Astrocyte of the spinal cord (primary cell): ENCODE measurements around the gene MAN1A1.

Source experiments
- DNase-seq: peaks from one replicate; pipeline ENCODE4 v3.0.0; 2011; ENCODE audit warnings: low read depth, low spot score
- H3K4me3 ChIP-seq: 2 replicates; pipeline ENCODE4 v1.5.1; 2011; ENCODE audit warnings: low read depth, mild to moderate bottlenecking, low read length, moderate library complexity
- in situ Hi-C: cut with HindIII; loops from 2 replicates; pipeline ENCODE4 v1.10.0; 2017; ENCODE audit warnings: low sequenced_read_pairs
- TF ChIP-seq, protein P1 (sequence below): IDR thresholded peaks from 2 replicates; pipeline ENCODE4 v1.5.1; 2012; ENCODE audit warnings: low read depth, mild to moderate bottlenecking, low read length, inconsistent platforms

MAN1A1 gene

DNA sequence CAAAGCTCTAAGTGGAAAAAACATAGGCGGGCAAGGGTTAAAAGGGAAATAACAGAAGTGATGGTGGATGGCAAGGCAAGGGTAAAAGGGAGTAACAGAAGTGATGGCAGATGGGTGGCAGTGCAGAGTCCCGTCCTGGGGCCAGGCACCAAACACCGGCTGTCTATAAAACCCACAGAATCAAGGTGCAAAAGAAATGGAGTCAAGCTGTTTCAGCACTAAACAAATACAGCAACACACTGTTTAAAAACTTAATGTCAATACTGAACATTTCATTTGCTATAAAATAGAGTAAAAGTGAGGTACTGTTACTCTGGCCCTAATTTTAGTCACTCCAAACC lies 87.6 kb downstream of the MAN1A1 start:
- in situ Hi-C loops, result no loop called here
- H3K4me3 ChIP-seq, result no peak overlapping the region
- TF ChIP-seq, protein P1, sequence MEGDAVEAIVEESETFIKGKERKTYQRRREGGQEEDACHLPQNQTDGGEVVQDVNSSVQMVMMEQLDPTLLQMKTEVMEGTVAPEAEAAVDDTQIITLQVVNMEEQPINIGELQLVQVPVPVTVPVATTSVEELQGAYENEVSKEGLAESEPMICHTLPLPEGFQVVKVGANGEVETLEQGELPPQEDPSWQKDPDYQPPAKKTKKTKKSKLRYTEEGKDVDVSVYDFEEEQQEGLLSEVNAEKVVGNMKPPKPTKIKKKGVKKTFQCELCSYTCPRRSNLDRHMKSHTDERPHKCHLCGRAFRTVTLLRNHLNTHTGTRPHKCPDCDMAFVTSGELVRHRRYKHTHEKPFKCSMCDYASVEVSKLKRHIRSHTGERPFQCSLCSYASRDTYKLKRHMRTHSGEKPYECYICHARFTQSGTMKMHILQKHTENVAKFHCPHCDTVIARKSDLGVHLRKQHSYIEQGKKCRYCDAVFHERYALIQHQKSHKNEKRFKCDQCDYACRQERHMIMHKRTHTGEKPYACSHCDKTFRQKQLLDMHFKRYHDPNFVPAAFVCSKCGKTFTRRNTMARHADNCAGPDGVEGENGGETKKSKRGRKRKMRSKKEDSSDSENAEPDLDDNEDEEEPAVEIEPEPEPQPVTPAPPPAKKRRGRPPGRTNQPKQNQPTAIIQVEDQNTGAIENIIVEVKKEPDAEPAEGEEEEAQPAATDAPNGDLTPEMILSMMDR, result no peak
- no peak for DNase-seq

DNA sequence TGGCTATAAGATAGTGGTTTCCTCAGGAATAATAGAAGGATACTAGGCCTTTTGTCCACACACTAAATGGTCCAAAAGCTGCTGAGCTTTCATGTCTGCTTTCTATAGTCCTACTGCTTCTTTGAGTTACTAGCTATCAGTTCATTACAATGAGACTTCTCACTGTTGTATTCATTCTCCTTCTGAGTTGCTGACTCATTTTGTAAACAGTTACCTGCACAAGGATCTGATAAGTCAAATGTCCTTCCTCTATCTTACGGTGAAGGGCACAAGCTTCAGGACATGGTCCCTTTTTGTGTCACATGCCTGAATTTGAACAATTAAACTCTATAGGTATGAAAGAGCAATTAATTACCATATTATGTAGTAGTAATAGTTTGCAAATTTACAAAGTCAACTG lies 90.5 kb downstream of the MAN1A1 start:
- in situ Hi-C loops, result no loop called here
- no peak for DNase-seq
- TF ChIP-seq, protein P1, result no peak

DNA sequence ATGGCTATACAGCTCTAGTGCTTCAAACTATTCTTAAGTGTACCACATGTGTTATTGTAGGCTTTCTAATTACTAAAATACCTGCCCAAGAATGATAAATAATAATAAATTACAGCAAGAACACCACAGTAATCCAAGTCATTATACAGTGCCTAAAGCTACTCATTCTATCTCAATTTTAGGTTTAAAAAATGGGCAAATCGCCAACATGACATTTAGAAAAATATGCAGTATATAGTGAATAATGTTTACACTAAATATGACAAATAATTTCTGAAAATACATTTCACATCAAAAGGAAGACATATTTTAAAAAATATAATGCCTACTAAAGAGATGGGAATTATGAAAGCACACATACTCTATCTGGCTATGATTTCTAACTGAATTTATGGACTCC lies 91.8 kb downstream of the MAN1A1 start:
- DNase-seq, result no peak
- in situ Hi-C loops, result no loop called here
- H3K4me3 ChIP-seq, result no peak overlapping the region
- TF ChIP-seq, protein P1, result no peak

More for the DNA sequence above, 90.5 kb downstream of the MAN1A1 start:
- no peak overlapping the region for H3K4me3 ChIP-seq

DNA sequence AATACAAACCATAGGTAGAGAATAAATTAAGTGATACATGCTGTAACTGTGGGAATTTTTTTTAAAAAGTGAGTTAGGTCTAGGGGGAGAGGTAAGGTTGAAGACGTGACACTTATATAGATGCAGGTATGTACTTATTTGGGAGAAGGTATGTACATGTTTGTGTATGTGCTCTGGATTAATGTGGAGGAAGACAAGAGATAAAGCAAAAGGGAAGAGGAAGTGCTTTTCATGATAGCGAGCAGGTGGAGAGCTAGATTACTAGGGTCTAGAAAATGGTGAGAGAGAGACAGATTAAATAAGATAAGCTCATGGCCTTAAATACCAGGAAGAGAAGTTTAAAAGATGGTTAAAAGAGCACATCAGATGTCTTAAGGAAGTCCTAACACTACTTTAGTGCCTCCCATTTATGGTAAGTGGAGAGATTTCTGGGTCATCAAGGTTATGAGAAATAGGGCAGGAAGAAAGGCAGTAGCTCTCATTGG lies 92.5 kb downstream of the MAN1A1 start:
- TF ChIP-seq, protein P1, result no peak
- no peak for DNase-seq
- in situ Hi-C loops, result no loop called here
- no peak overlapping the region for H3K4me3 ChIP-seq

DNA sequence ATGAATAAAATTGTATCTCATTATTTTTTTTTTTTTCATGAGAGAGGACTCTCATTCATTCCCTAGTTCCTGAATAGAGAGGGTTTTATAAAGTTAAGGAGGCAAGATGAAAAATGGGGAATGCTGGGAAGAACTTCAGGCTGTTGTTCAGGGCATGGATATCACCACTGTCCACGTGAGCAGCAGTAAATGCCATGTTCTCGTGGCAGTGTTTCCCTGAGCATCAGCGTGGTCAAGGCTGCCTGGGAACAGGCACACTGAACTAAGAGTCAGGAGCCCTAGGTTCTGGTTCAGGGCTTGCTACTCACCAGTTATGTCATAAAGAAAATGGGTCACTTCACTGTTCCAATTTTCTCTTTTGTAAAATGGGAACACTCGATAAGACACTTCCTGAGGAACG lies 93.2 kb downstream of the MAN1A1 start:
- DNase-seq, result no peak
- in situ Hi-C loops, result no loop called here
- TF ChIP-seq, protein P1, result no peak
- no peak overlapping the region for H3K4me3 ChIP-seq

DNA sequence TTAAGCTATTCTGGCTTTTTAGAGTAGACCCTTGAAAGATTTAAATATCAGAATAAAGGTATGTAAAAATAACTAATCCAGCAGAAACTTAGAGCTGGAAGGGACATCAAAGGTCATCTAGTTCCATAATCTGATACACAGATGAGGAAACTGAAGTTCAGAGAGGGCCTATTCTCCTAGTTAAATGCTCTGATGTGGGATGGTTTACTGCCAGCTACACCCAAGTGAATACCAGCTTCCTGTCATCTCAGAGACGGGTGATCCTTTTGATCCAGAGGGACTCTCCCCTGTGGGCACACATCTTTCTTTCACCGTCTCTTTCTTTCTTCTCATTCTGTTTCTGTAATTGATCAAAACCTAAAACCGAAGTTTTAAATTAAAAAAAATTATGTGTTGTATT lies 94.1 kb downstream of the MAN1A1 start:
- DNase-seq, result no peak
- in situ Hi-C loops, result no loop called here
- TF ChIP-seq, protein P1, result no peak
- H3K4me3 ChIP-seq, result no peak overlapping the region

DNA sequence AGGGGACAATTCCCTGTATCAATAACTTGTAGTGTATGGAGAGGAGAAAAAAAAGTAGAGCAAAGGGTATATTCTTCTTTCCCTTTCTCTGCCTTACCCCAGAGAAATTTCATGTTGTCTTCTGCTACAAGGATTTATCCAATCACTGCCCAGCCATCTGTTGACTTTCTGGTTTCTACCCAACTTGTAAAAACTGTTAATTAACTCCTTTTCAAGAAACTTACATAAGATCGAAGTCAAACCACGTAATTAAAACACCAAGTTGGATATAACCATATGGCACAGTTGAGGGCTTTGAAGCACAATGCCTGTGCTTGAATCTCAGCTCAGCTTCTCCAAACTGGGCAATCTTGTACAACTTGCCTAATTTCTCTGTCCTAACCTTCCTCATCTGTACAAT lies 99.5 kb downstream of the MAN1A1 start:
- no peak for DNase-seq
- in situ Hi-C loops, result no loop called here
- TF ChIP-seq, protein P1, result no peak

More for the DNA sequence above, 99.5 kb downstream of the MAN1A1 start:
- no peak overlapping the region for H3K4me3 ChIP-seq
